IMR-90 (cell line): Measurements from ENCODE around the gene CMSS1. TPM values are rescaled to one million over a fixed set of nuclear protein-coding genes. Genes with fewer than 3 reads are reported as not detected.

Experiments
- ATAC-seq: fragments of 200-7000 bp; cut with Tn5 transposase; 2 replicates; pipeline ENCODE4 v1.9.1; 2020; ENCODE audit warnings: low read depth, mild to moderate bottlenecking, moderate library complexity
- BruUV-seq: library from RNA; stranded (reverse); fragments of 400-500 nt; replicated peaks from 2 replicates; lab custom pipeline; 2021; lab: Mats Ljungman, UMichigan
- CTCF ChIA-PET: fragments of 300-600 bp; formaldehyde crosslinking; extraction: SDS; loops from one replicate; lab custom pipeline; 2021; ENCODE audit warnings: antibody characterized with exemption; lab: Yijun Ruan, JAX
- POLR2A ChIA-PET: fragments of 300-600 bp; sonication (Branson Sonifier 250); formaldehyde crosslinking; loops from one replicate; lab custom pipeline; 2022; ENCODE audit warnings: antibody characterized with exemption; ENCODE audit not compliant: unreplicated experiment; lab: Charles Lee
- DNase-seq: peaks from one replicate; pipeline ENCODE4 v3.0.0; 2013
- H2AFZ ChIP-seq: replicated peaks from 2 replicates; pipeline ENCODE3; 2013; ENCODE audit warnings: low read length, mild to moderate bottlenecking; ENCODE audit not compliant: poor library complexity
- H2AK5ac ChIP-seq: 2 replicates; pipeline ENCODE4 v1.6.1; 2013; ENCODE audit warnings: low read depth, low read length, inconsistent platforms
- H2AK9ac ChIP-seq: replicated peaks from 2 replicates; pipeline ENCODE3; 2013; ENCODE audit warnings: mild to moderate bottlenecking, low read depth, low read length, moderate library complexity; ENCODE audit not compliant: poor library complexity
- H2BK120ac ChIP-seq: 2 replicates; pipeline ENCODE4 v1.6.1; 2013; ENCODE audit warnings: low read depth, low read length, inconsistent platforms
- H2BK15ac ChIP-seq: 3 replicates; pipeline ENCODE4 v1.6.1; 2013; ENCODE audit warnings: low read depth, low read length, inconsistent platforms
- H2BK20ac ChIP-seq: 2 replicates; pipeline ENCODE4 v1.6.1; 2013; ENCODE audit warnings: low read depth, mild to moderate bottlenecking, inconsistent platforms, low read length, moderate library complexity
- H2BK5ac ChIP-seq: 2 replicates; pipeline ENCODE4 v1.6.1; 2013; ENCODE audit warnings: mild to moderate bottlenecking, low read depth, low read length, inconsistent platforms; ENCODE audit not compliant: poor library complexity, severe bottlenecking
- H3K14ac ChIP-seq: replicated peaks from 2 replicates; pipeline ENCODE4 v1.6.1; 2013; ENCODE audit warnings: low read depth, low read length, inconsistent platforms
- H3K18ac ChIP-seq: 2 replicates; pipeline ENCODE4 v1.6.1; 2013; ENCODE audit warnings: low read depth, low read length, control low read depth
- H3K23ac ChIP-seq: 2 replicates; pipeline ENCODE4 v1.6.1; 2013; ENCODE audit warnings: low read depth, low read length, inconsistent platforms
- H3K27ac ChIP-seq: 2 replicates; pipeline ENCODE4 v1.5.1; 2013; ENCODE audit warnings: mild to moderate bottlenecking, control low read depth, low read length; ENCODE audit not compliant: insufficient read depth
- H3K27me3 ChIP-seq: 2 replicates; pipeline ENCODE4 v1.6.1; 2013; ENCODE audit warnings: low read length; ENCODE audit not compliant: control insufficient read depth, insufficient read depth
- H3K36me3 ChIP-seq: 2 replicates; pipeline ENCODE4 v1.6.1; 2013; ENCODE audit warnings: low read length, mixed read lengths; ENCODE audit not compliant: control insufficient read depth, insufficient read depth
- H3K4ac ChIP-seq: 2 replicates; pipeline ENCODE4 v1.6.1; 2013; ENCODE audit warnings: low read depth, low read length, inconsistent platforms
- H3K4me1 ChIP-seq: 2 replicates; pipeline ENCODE4 v1.6.1; 2013; ENCODE audit warnings: low read length, mixed read lengths; ENCODE audit not compliant: control insufficient read depth, insufficient read depth
- H3K4me2 ChIP-seq: 2 replicates; pipeline ENCODE4 v1.6.1; 2013; ENCODE audit warnings: low read depth, mild to moderate bottlenecking, control low read depth, low read length, moderate library complexity
- H3K4me3 ChIP-seq: 2 replicates; pipeline ENCODE4 v1.5.1; 2013; ENCODE audit warnings: low read depth, mild to moderate bottlenecking, control low read depth, low read length, moderate library complexity; ENCODE audit not compliant: insufficient read depth
- H3K56ac ChIP-seq: 2 replicates; pipeline ENCODE4 v1.6.1; 2013; ENCODE audit warnings: low read length, inconsistent platforms; ENCODE audit not compliant: insufficient read depth; ENCODE audit errors: extremely low read depth
- H3K79me1 ChIP-seq, 2 experiments: 2 replicates each; pipeline ENCODE4 v1.6.1; 2013; ENCODE audit warnings: low read length in 2 of 2, inconsistent platforms in 1 of 2, low read depth in 1 of 2
- H3K9ac ChIP-seq: 2 replicates; pipeline ENCODE4 v1.6.1; 2013; ENCODE audit warnings: low read depth, low read length, control low read depth
- H3K9me1 ChIP-seq: 2 replicates; pipeline ENCODE4 v1.6.1; 2013; ENCODE audit warnings: low read length, inconsistent platforms; ENCODE audit not compliant: insufficient read depth
- H3K9me3 ChIP-seq: 2 replicates; pipeline ENCODE4 v1.6.1; 2013; ENCODE audit warnings: low read length; ENCODE audit not compliant: control insufficient read depth, insufficient read depth
- H4K20me1 ChIP-seq: 2 replicates; pipeline ENCODE4 v1.6.1; 2013; ENCODE audit warnings: low read length, inconsistent platforms; ENCODE audit not compliant: insufficient read depth
- H4K5ac ChIP-seq: 2 replicates; pipeline ENCODE4 v1.6.1; 2013; ENCODE audit warnings: mild to moderate bottlenecking, low read depth, low read length, control low read depth
- H4K8ac ChIP-seq, 2 experiments: 2 replicates each; pipeline ENCODE4 v1.6.1; 2013; ENCODE audit warnings: low read depth in 2 of 2, low read length in 2 of 2, control low read depth in 1 of 2, inconsistent platforms in 1 of 2
- H4K91ac ChIP-seq: 2 replicates; pipeline ENCODE4 v1.6.1; 2013; ENCODE audit warnings: low read depth, low read length, inconsistent platforms; ENCODE audit not compliant: insufficient read depth
- BHLHE40 ChIP-seq: fragments of 150-350 bp; IDR thresholded peaks from 2 replicates; pipeline ENCODE4 v1.6.1; 2016; ENCODE audit warnings: mild to moderate bottlenecking, low read depth, low read length
- CEBPB ChIP-seq: IDR thresholded peaks from 2 replicates; pipeline ENCODE4 v1.6.1; 2012; ENCODE audit warnings: low read depth, low read length, improper control_type of control experiment
- WGBS, 2 experiments: methylation state at CpG; one replicate each; pipeline versions ENCODE4 v1.1.5 to v1.1.7; 2013; ENCODE audit warnings: missing lambda C conversion rate in 2 of 2; ENCODE audit not compliant: insufficient read length in 1 of 2; ENCODE audit errors: extremely low coverage in 2 of 2; 5-methylcytosine and 5-hydroxymethylcytosine counted together
- dilution Hi-C: fragments of 300-500 bp; cut with HindIII; formaldehyde crosslinking; loops from one replicate; pipeline ENCODE4 v1.14.3; 2018; ENCODE audit warnings: low sequenced_read_pairs; ENCODE audit not compliant: unreplicated experiment
- in situ Hi-C: fragments of 300-500 bp; cut with MboI; formaldehyde crosslinking; loops from 3 replicates; pipeline ENCODE4 v1.14.3; 2019; ENCODE audit warnings: low sequenced_read_pairs, inconsistent platforms, mixed read lengths
- intact Hi-C: fragments of 100-400 bp; cut with micrococcal nuclease; formaldehyde crosslinking; loops from 2 replicates; pipeline ENCODE4 v1.10.0; 2022
- polyA plus RNA-seq, 3 experiments: library from polyadenylated mRNA; depleted of rRNA; stranded (reverse); fragments of >200 nt; gene quantifications; 2 replicates each; pipeline ENCODE4 v1.2.3, GENCODE V29; 2012; ENCODE audit warnings: low replicate concordance in 1 of 3
- total RNA-seq: library from RNA; depleted of rRNA; stranded (reverse); fragments of >200 nt; gene quantifications from 2 replicates; pipeline ENCODE4 v1.2.3, GENCODE V29; 2012

The CMSS1 gene
- total and polyA plus RNA-seq, 2 of the 4 experiments (the other 2 are of a cell fraction), result 12.5 to 13.6 TPM

DNA sequence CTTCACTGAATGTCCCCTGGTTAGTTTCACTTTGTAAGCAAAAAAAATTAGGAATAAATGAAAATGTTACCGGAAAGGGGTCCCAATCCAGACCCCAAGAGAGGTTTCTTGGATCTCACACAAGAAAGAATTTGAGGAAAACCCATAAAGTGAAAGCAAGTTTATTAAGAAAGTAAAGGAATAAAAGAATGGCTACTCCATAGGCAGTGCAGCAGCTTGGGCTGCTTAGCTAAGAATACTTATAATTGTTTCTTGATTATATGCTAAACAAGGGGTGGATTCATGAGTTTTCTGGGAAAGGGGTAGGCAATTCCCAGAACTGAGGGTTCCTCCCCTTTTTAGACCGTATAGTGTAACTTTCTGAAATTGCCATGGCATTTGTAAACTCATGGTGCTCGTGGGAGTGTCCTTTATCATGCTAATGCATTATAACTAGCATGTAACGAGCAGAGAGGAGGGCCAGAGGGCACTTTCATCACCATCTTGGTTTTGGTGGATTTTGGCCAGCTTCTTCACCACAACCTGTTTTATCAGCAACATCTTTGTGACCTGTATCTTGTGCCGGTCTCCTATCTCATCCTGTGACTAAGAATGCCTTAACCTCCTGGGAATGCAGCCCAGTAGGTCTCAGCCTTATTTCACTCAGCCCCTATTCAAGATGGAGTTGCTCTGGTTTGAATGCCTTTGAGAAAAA lies 41.0 kb upstream of the CMSS1 start:
- no peak overlapping the region for H3K4ac ChIP-seq
- intact Hi-C loops, result no loop called here
- POLR2A ChIA-PET, result no interaction called here
- H3K36me3 ChIP-seq, result peaks cover 4% of the 10 kb centered on the region
- H2BK20ac ChIP-seq, result no peak overlapping the region
- DNase-seq (peak; percentile 32), ATAC-seq (no peak)
- WGBS, 2 experiments, result 63% methylated on average over 2 of the region's 5 CpGs; no CpG with 5 or more reads in 1 of the 2 experiments
- no peaks in the 10 kb centered on the region for H4K20me1 ChIP-seq
- no peak overlapping the region for H3K9ac ChIP-seq
- H3K14ac ChIP-seq, result 0 out of 2 replicates have a peak overlapping the region, but pooled peaks have one; percentile 40
- no TSS peak for BruUV-seq
- no peak overlapping the region for H3K23ac ChIP-seq
- no peak overlapping the region for H2AK5ac ChIP-seq
- no peak overlapping the region for H2AK9ac ChIP-seq
- H3K4me2 ChIP-seq, result peak overlapping the region; percentile 59; the same call in 1 of the 2 replicates
- peaks cover 17% of the 10 kb centered on the region; the same call in 1 of the 2 replicates for H3K4me1 ChIP-seq
- no peak overlapping the region for H3K4me3 ChIP-seq
- CTCF ChIA-PET, result interaction anchor here (0.5 kb wide), 1 partner anchor 11 kb away, joined by 3 read pairs; no protein-coding TSS in a partner anchor
- H3K27me3 ChIP-seq, result no peaks in the 10 kb centered on the region
- no peak overlapping the region for H4K5ac ChIP-seq
- H2BK15ac ChIP-seq, result no peak overlapping the region
- TF ChIP-seq BHLHE40 (peak; percentile 32; the same call in 1 of the 2 replicates), CEBPB (no peak)
- H2AFZ ChIP-seq, result no peak overlapping the region
- H3K27ac ChIP-seq, result no peak overlapping the region
- peaks cover 14% of the 10 kb centered on the region for H3K9me1 ChIP-seq
- dilution Hi-C loops, result no loop called here
- H2BK120ac ChIP-seq, result no peak overlapping the region
- H3K18ac ChIP-seq, result no peak overlapping the region
- no peaks in the 10 kb centered on the region for H3K9me3 ChIP-seq
- no peak overlapping the region for H4K8ac ChIP-seq
- no peak overlapping the region for H3K56ac ChIP-seq
- H2BK5ac ChIP-seq, result no peak overlapping the region
- in situ Hi-C loops, result no loop called here
- no peak overlapping the region; the same call in 1 of the 2 replicates for H4K91ac ChIP-seq
- H3K79me1 ChIP-seq, result peaks cover 0 to 10% of the 10 kb centered on the region in 2 experiments; a peak in 1 of 4 replicates
